ENCODE results near the gene PDGFRB.

PDGFRB gene

GRCh38 chr5:150148117-150148927, 7.3 kb downstream of the PDGFRB start:
- CTCF ChIA-PET, result interaction anchor here (0.9 to 1.2 kb wide), 3 partner anchors 18 to 20 kb away, joined by 3 to 4 read pairs (median 3); no protein-coding TSS in a partner anchor
- H3K9me3 ChIP-seq (ENCODE audit: control insufficient read depth, insufficient read depth, low read depth, low read length), result no peaks in the 10 kb centered on the region
- POLR2A ChIA-PET, result no interaction called here
- H3K4me3 ChIP-seq (ENCODE audit: low read depth, low read length), result no peak overlapping the region
- peak; percentile 70 for TF ChIP-seq ZNF664 (tag by site-specific recombination; IDR thresholded peaks at IDR 0.05)
- TF ChIP-seq ZNF621 (tag by site-specific recombination; IDR thresholded peaks at IDR 0.05), result no peak
- H3K4me1 ChIP-seq (ENCODE audit: control insufficient read depth, insufficient read depth, low read length), result 0 out of 2 replicates have a peak, but pooled peaks cover 3% of the 10 kb centered on the region
- no peaks in the 10 kb centered on the region for H3K36me3 ChIP-seq (ENCODE audit: control insufficient read depth in 2 of 2, insufficient read depth in 1 of 2, low read length in 2 of 2)
- H3K27ac ChIP-seq (ENCODE audit: extremely low read depth, low read depth, low read length), result no peak overlapping the region

- CTCF ChIA-PET, result interaction anchor here (0.9 to 1.0 kb wide), 2 partner anchors 17 to 18 kb away, joined by 3 read pairs; no protein-coding TSS in a partner anchor
- Histone ChIP-seq H3K4me3 (ENCODE audit: low read depth, low read length) (no peak overlapping the region), H3K9me3 (ENCODE audit: control insufficient read depth, insufficient read depth, low read depth, low read length) (no peaks in the 10 kb centered on the region), H3K27ac (ENCODE audit: extremely low read depth, low read depth, low read length) (no peak overlapping the region), H3K4me1 (ENCODE audit: control insufficient read depth, insufficient read depth, low read length) (0 out of 2 replicates have a peak, but pooled peaks cover 3% of the 10 kb centered on the region), H3K36me3 (ENCODE audit: control insufficient read depth in 2 of 2, insufficient read depth in 1 of 2, low read length in 2 of 2) (no peaks in the 10 kb centered on the region)
- TF ChIP-seq ZNF645 (tag by site-specific recombination; IDR thresholded peaks at IDR 0.05), result no peak
- TF ChIP-seq ZNF404 (tag by site-specific recombination; IDR thresholded peaks at IDR 0.05), result no peak
- TF ChIP-seq ZNF121 (tag by site-specific recombination; IDR thresholded peaks at IDR 0.05), result no peak
- TF ChIP-seq ZBTB26 (tag by site-specific recombination; optimal IDR thresholded peaks at IDR 0.05), result no peak
- TF ChIP-seq ZBTB10 (tag by site-specific recombination; IDR thresholded peaks at IDR 0.05), result no peak
- TF ChIP-seq ZNF843 (tag by site-specific recombination; IDR thresholded peaks at IDR 0.05), result no peak
- no peak for TF ChIP-seq BCL11A (tag by site-specific recombination; IDR thresholded peaks at IDR 0.05; ENCODE audit: low read depth)
- TF ChIP-seq PRDM6 (tag by site-specific recombination; IDR thresholded peaks at IDR 0.05), result no peak
- no peak for TF ChIP-seq ZNF114 (tag by site-specific recombination; IDR thresholded peaks at IDR 0.05)
- TF ChIP-seq ZNF174 (tag by site-specific recombination; IDR thresholded peaks at IDR 0.05), result no peak
- TF ChIP-seq ZNF433 (tag by site-specific recombination; IDR thresholded peaks at IDR 0.05; ENCODE audit: low read depth), result no peak
- POLR2A ChIA-PET, result no interaction called here
Observed at GRCh38 chr5:150147670-150148069, 8.0 kb downstream of the PDGFRB start.

Data from HEK293 (cell line).